ENCODE data around the gene ZNF823.

- TF ChIP-seq, protein P1, sequence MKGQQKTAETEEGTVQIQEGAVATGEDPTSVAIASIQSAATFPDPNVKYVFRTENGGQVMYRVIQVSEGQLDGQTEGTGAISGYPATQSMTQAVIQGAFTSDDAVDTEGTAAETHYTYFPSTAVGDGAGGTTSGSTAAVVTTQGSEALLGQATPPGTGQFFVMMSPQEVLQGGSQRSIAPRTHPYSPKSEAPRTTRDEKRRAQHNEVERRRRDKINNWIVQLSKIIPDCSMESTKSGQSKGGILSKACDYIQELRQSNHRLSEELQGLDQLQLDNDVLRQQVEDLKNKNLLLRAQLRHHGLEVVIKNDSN (IDR thresholded peaks at IDR 0.05): no peak
- TF ChIP-seq EGR1 (IDR thresholded peaks at IDR 0.05) (no peak), CEBPB (IDR thresholded peaks at IDR 0.05) (no peak), YY1 (IDR thresholded peaks at IDR 0.05; ENCODE audit: low read depth) (no peak), TAF1 (IDR thresholded peaks at IDR 0.05; ENCODE audit: low read depth) (no peak), RAD21 (IDR thresholded peaks at IDR 0.05; ENCODE audit: low read depth) (no peak), FOXM1 (IDR thresholded peaks at IDR 0.05; ENCODE audit: borderline replicate concordance, low read depth) (no peak), EP300 (IDR thresholded peaks at IDR 0.05; ENCODE audit: borderline replicate concordance) (no peak), ZBTB7A (IDR thresholded peaks at IDR 0.05; ENCODE audit: low read depth) (no peak), TEAD4 (IDR thresholded peaks at IDR 0.05) (no peak), CREB1 (IDR thresholded peaks at IDR 0.05; ENCODE audit: low read depth) (no peak), NFIC (IDR thresholded peaks at IDR 0.05) (no peak)
- TF ChIP-seq, protein P2, sequence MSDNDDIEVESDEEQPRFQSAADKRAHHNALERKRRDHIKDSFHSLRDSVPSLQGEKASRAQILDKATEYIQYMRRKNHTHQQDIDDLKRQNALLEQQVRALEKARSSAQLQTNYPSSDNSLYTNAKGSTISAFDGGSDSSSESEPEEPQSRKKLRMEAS (IDR thresholded peaks at IDR 0.05): no peak
- TF ChIP-seq, protein P3, sequence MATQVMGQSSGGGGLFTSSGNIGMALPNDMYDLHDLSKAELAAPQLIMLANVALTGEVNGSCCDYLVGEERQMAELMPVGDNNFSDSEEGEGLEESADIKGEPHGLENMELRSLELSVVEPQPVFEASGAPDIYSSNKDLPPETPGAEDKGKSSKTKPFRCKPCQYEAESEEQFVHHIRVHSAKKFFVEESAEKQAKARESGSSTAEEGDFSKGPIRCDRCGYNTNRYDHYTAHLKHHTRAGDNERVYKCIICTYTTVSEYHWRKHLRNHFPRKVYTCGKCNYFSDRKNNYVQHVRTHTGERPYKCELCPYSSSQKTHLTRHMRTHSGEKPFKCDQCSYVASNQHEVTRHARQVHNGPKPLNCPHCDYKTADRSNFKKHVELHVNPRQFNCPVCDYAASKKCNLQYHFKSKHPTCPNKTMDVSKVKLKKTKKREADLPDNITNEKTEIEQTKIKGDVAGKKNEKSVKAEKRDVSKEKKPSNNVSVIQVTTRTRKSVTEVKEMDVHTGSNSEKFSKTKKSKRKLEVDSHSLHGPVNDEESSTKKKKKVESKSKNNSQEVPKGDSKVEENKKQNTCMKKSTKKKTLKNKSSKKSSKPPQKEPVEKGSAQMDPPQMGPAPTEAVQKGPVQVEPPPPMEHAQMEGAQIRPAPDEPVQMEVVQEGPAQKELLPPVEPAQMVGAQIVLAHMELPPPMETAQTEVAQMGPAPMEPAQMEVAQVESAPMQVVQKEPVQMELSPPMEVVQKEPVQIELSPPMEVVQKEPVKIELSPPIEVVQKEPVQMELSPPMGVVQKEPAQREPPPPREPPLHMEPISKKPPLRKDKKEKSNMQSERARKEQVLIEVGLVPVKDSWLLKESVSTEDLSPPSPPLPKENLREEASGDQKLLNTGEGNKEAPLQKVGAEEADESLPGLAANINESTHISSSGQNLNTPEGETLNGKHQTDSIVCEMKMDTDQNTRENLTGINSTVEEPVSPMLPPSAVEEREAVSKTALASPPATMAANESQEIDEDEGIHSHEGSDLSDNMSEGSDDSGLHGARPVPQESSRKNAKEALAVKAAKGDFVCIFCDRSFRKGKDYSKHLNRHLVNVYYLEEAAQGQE (IDR thresholded peaks at IDR 0.05; ENCODE audit: low read depth): no peak
Observed at GRCh38 chr19:11754663-11755062, 15.9 kb upstream of the ZNF823 start.
